ENCODE measurements around the gene PRSS56.
"Not testable (repeated sequence)": the region's sequence is repeated elsewhere in the genome, so short reads cannot be mapped to it uniquely, and the experiment has no call there.

Gene PRSS56

GRCh38 chr2:232551776-232552175 is 31.6 kb downstream of the PRSS56 start:
- Histone ChIP-seq H3K27ac (peak overlapping the region in 8 of 11 experiments; percentile 96 to 99 (median 97); a peak in 12 of 22 replicates), H3K4me2 (peak overlapping the region; percentile 81 to 97 (median 85)), H4K20me1 (peaks cover 31 to 64% (median 54%) of the 10 kb centered on the region in 11 experiments; a peak in 18 of 22 replicates), H3K36me3 (peaks cover 38 to 74% (median 63%) of the 10 kb centered on the region in 11 experiments), H3K4me1 (peaks cover 22 to 76% (median 50%) of the 10 kb centered on the region in 10 experiments), H3K9me3 (replicated peaks in 1 of 11) (peaks cover 7 to 28% (median 21%) of the 10 kb centered on the region in 11 experiments; a peak in 21 of 22 replicates), H3K4me3 (peak overlapping the region; percentile 67 to 83 (median 78)), H3K27me3 (no peaks in the 10 kb centered on the region), H3K9ac (peak overlapping the region; percentile 95 to 99 (median 97))
- no peak for TF ChIP-seq Cebpa-rat (IDR thresholded peaks at IDR 0.05)

- peaks cover 31 to 86% (median 59%) of the 10 kb centered on the region in 11 experiments; a peak in 19 of 22 replicates for H4K20me1 ChIP-seq
- peak in 4 of 11 experiments; percentile 12 to 47 (median 34); a peak in 4 of 22 replicates for TF ChIP-seq Cebpa-rat (IDR thresholded peaks at IDR 0.05)
- H3K9me3 ChIP-seq (replicated peaks in 1 of 11): no peaks in the 10 kb centered on the region
- no peak overlapping the region for H3K27ac ChIP-seq
- H3K36me3 ChIP-seq: peaks cover 71 to 95% (median 88%) of the 10 kb centered on the region in 11 experiments
- no peak overlapping the region for H3K4me3 ChIP-seq
- peaks cover 10 to 43% (median 26%) of the 10 kb centered on the region in 10 experiments for H3K4me1 ChIP-seq
- no peak overlapping the region for H3K4me2 ChIP-seq
- H3K9ac ChIP-seq: no peak overlapping the region
- no peaks in the 10 kb centered on the region for H3K27me3 ChIP-seq
Observed at GRCh38 chr2:232556426-232556825, 36.2 kb downstream of the PRSS56 start.

GRCh38 chr2:232562515-232563151 is 42.4 kb downstream of the PRSS56 start:
- no peak overlapping the region for H3K4me2 ChIP-seq
- peaks cover 93 to 100% (median 97%) of the 10 kb centered on the region in 11 experiments for H3K36me3 ChIP-seq
- H3K27me3 ChIP-seq: no peaks in the 10 kb centered on the region
- TF ChIP-seq Cebpa-rat (IDR thresholded peaks at IDR 0.05): no peak
- H3K4me3 ChIP-seq: no peak overlapping the region
- H4K20me1 ChIP-seq: peaks cover 0 to 59% (median 5%) of the 10 kb centered on the region in 11 experiments; a peak in 12 of 22 replicates
- no peak overlapping the region for H3K9ac ChIP-seq
- H3K4me1 ChIP-seq: peaks cover 0 to 7% (median 0%) of the 10 kb centered on the region in 10 experiments; a peak in 5 of 20 replicates
- H3K27ac ChIP-seq: no peak overlapping the region
- H3K9me3 ChIP-seq (replicated peaks in 1 of 11): no peaks in the 10 kb centered on the region

GRCh38 chr2:232563580-232563979 is 43.4 kb downstream of the PRSS56 start:
- H3K4me3 ChIP-seq: no peak overlapping the region
- H3K27me3 ChIP-seq: no peaks in the 10 kb centered on the region
- no peak overlapping the region for H3K9ac ChIP-seq
- peaks cover 93 to 100% (median 97%) of the 10 kb centered on the region in 11 experiments for H3K36me3 ChIP-seq
- TF ChIP-seq Cebpa-rat (IDR thresholded peaks at IDR 0.05): no peak
- H3K27ac ChIP-seq: no peak overlapping the region
- no peak overlapping the region for H3K4me2 ChIP-seq
- peaks cover 0 to 17% (median 0%) of the 10 kb centered on the region in 10 experiments; a peak in 7 of 20 replicates for H3K4me1 ChIP-seq
- H3K9me3 ChIP-seq (replicated peaks in 1 of 11): no peaks in the 10 kb centered on the region
- H4K20me1 ChIP-seq: peaks cover 0 to 61% (median 4%) of the 10 kb centered on the region in 11 experiments; a peak in 8 of 22 replicates

- Histone ChIP-seq H3K9me3 (replicated peaks in 1 of 11) (no peaks in the 10 kb centered on the region), H3K4me1 (peaks cover 0 to 22% (median 0%) of the 10 kb centered on the region in 10 experiments; a peak in 7 of 20 replicates), H3K9ac (no peak overlapping the region), H4K20me1 (peaks cover 0 to 50% (median 5%) of the 10 kb centered on the region in 11 experiments; a peak in 8 of 22 replicates), H3K36me3 (peaks cover 95 to 100% (median 100%) of the 10 kb centered on the region in 11 experiments), H3K27me3 (no peaks in the 10 kb centered on the region), H3K27ac (peak overlapping the region in 1 of 11 experiments; percentile 16; a peak in 1 of 22 replicates), H3K4me3 (no peak overlapping the region), H3K4me2 (peak overlapping the region in 2 of 11 experiments; percentile 19 to 54; a peak in 5 of 22 replicates)
- TF ChIP-seq Cebpa-rat (IDR thresholded peaks at IDR 0.05): no peak
Observed at GRCh38 chr2:232567721-232568120, 47.5 kb downstream of the PRSS56 start.

- Histone ChIP-seq H4K20me1 (peaks cover 0 to 49% (median 3%) of the 10 kb centered on the region in 11 experiments; a peak in 8 of 22 replicates), H3K27me3 (no peaks in the 10 kb centered on the region), H3K4me1 (peaks cover 0 to 22% (median 0%) of the 10 kb centered on the region in 10 experiments; a peak in 7 of 20 replicates), H3K9me3 (replicated peaks in 1 of 11) (no peaks in the 10 kb centered on the region), H3K9ac (no peak overlapping the region), H3K4me3 (no peak overlapping the region), H3K36me3 (peaks cover 95 to 100% (median 100%) of the 10 kb centered on the region in 11 experiments), H3K4me2 (peak overlapping the region in 2 of 11 experiments; percentile 19 to 54; a peak in 4 of 22 replicates), H3K27ac (peak overlapping the region in 1 of 11 experiments; percentile 36; a peak in 2 of 22 replicates)
- TF ChIP-seq Cebpa-rat (IDR thresholded peaks at IDR 0.05): no peak
Observed at GRCh38 chr2:232568161-232568560, 48.0 kb downstream of the PRSS56 start.

- Histone ChIP-seq H3K4me2 (no peak overlapping the region), H3K4me3 (no peak overlapping the region), H3K27me3 (no peaks in the 10 kb centered on the region), H3K4me1 (peaks cover 0 to 22% (median 0%) of the 10 kb centered on the region in 10 experiments; a peak in 7 of 20 replicates), H3K27ac (no peak overlapping the region), H4K20me1 (peaks cover 0 to 50% (median 0%) of the 10 kb centered on the region in 11 experiments; a peak in 8 of 22 replicates), H3K36me3 (peaks cover 93 to 100% (median 99%) of the 10 kb centered on the region in 11 experiments), H3K9ac (no peak overlapping the region), H3K9me3 (replicated peaks in 1 of 11) (no peaks in the 10 kb centered on the region)
- TF ChIP-seq Cebpa-rat (IDR thresholded peaks at IDR 0.05): no peak
Observed at GRCh38 chr2:232569541-232569940, 49.4 kb downstream of the PRSS56 start.

- not testable (repeated sequence) for H3K4me2 ChIP-seq; H3K9me3 ChIP-seq (replicated peaks in 1 of 11); H3K27ac ChIP-seq; H3K9ac ChIP-seq; H3K27me3 ChIP-seq; H3K4me3 ChIP-seq
- Histone ChIP-seq H3K36me3 (peaks cover 93 to 100% (median 99%) of the 10 kb centered on the region in 11 experiments), H3K4me1 (peaks cover 0 to 22% (median 0%) of the 10 kb centered on the region in 10 experiments; a peak in 7 of 20 replicates), H4K20me1 (peaks cover 0 to 50% (median 0%) of the 10 kb centered on the region in 11 experiments; a peak in 8 of 22 replicates)
Observed at GRCh38 chr2:232570481-232570880, 50.3 kb downstream of the PRSS56 start.

GRCh38 chr2:232571026-232571474 is 50.9 kb downstream of the PRSS56 start:
- peaks cover 0 to 22% (median under 1%) of the 10 kb centered on the region in 10 experiments; a peak in 7 of 20 replicates for H3K4me1 ChIP-seq
- no peak for TF ChIP-seq Cebpa-rat (IDR thresholded peaks at IDR 0.05)
- no peaks in the 10 kb centered on the region for H3K9me3 ChIP-seq (replicated peaks in 1 of 11)
- no peaks in the 10 kb centered on the region for H3K27me3 ChIP-seq
- H3K4me2 ChIP-seq: no peak overlapping the region
- no peak overlapping the region for H3K9ac ChIP-seq
- H3K36me3 ChIP-seq: peaks cover 87 to 99% (median 96%) of the 10 kb centered on the region in 11 experiments
- peaks cover 0 to 50% (median 0%) of the 10 kb centered on the region in 11 experiments; a peak in 8 of 22 replicates for H4K20me1 ChIP-seq
- H3K4me3 ChIP-seq: no peak overlapping the region
- H3K27ac ChIP-seq: no peak overlapping the region

Measured in BLaER1 treated with 17β-estradiol and CSF1 and Interleukin-3, amounts not matched to agents 10 nM and 100 nM (cell line).